SH-SY5Y (cell line): Measurements from ENCODE around the gene NECTIN1.

Experiments
- GATA2 ChIP-seq: IDR thresholded peaks from 2 replicates; pipeline ENCODE4 v1.6.1; 2011; ENCODE audit warnings: mild to moderate bottlenecking, low read depth, low read length
- GATA3 ChIP-seq: IDR thresholded peaks from 2 replicates; pipeline ENCODE4 v1.6.1; 2011; ENCODE audit warnings: low read depth, mild to moderate bottlenecking, low read length, moderate library complexity

- no peak for TF ChIP-seq GATA2
- no peak for TF ChIP-seq GATA3
Observed at GRCh38 chr11:119750056-119750455, 21.1 kb upstream of the NECTIN1 start.
